IPS-20b (cell line): ENCODE results near the gene DIP2B.
"Not testable (repeated sequence)": the region's sequence is repeated elsewhere in the genome, so short reads cannot be mapped to it uniquely, and the experiment has no call there.

Experiments
- H3K27ac ChIP-seq: one replicate; pipeline ENCODE4 v1.5.1; 2013; ENCODE audit warnings: low read length
- H3K27me3 ChIP-seq: 2 replicates; pipeline ENCODE4 v1.6.1; 2013; ENCODE audit warnings: mild to moderate bottlenecking, low read length, inconsistent platforms; ENCODE audit not compliant: insufficient read depth
- H3K36me3 ChIP-seq: 2 replicates; pipeline ENCODE4 v1.6.1; 2013; ENCODE audit warnings: low read depth, mild to moderate bottlenecking, inconsistent platforms, low read length, moderate library complexity; ENCODE audit not compliant: insufficient read depth
- H3K4me1 ChIP-seq: 2 replicates; pipeline ENCODE4 v1.6.1; 2013; ENCODE audit warnings: mild to moderate bottlenecking, control low read depth, inconsistent platforms, low read length, moderate library complexity; ENCODE audit not compliant: insufficient read depth
- H3K4me3 ChIP-seq: 2 replicates; pipeline ENCODE4 v1.5.1; 2013; ENCODE audit warnings: mild to moderate bottlenecking, low read length, inconsistent platforms
- H3K9ac ChIP-seq: 2 replicates; pipeline ENCODE4 v1.6.1; 2013; ENCODE audit warnings: low read depth, mild to moderate bottlenecking, inconsistent platforms, low read length, moderate library complexity
- H3K9me3 ChIP-seq: 2 replicates; pipeline ENCODE4 v1.6.1; 2013; ENCODE audit warnings: mild to moderate bottlenecking, low read depth, low read length, inconsistent platforms; ENCODE audit not compliant: insufficient read depth

DIP2B gene

DNA sequence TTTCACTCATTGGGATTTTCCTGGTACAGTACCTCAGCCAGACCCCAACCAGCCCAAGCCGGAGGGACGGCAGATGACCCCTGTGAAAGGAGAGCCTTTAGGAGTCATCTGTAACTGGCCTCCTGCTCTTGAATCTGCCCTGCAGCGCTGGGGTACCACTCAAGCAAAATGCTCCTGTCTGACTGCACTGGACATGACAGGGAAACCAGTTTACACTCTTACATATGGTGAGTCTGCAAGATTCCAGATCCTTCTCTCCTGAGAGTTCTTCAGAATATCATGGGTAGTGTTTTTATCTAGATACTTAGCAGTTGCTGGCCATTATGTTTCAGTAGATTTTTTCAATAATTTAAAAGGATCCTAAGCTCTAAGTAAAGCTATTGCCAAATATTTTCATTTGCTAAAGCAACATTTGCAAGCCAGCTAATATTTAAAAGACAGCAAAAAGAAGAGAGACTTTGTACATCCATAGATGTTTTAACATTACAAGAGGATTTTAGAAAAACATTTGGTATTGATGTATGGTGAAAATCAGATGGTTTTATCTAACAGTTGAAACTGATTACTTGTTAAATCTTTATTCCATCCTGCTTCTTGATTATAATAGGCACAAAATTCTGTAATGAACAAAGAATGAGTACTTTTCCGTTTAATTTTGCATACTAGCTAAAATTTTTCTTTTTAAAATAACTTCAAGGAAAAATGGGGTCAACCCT is 174.0 kb downstream of the DIP2B start:
- no peaks in the 10 kb centered on the region for H3K4me1 ChIP-seq

DNA sequence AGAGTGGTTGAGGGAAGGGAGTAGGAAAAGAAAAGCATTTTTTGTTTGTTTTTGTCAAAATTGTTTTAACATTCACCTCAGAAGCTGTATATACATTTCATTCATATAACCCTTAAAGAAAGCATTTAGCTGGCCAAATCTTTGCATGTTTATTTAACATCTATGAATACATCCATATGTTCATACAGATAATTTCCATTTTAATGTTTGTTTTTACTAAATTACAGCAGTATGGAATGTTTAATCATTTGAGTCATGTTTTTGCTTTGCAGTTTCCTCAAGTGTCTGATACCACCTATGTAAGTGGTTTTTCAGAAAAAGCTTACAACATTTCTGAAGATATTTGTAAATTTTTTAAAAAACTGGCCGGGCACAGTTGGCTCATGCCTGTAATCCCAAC is 174.8 kb downstream of the DIP2B start:
- Histone ChIP-seq H3K36me3 (peaks cover 54% of the 10 kb centered on the region), H3K9ac (no peak overlapping the region), H3K27ac (no peak overlapping the region), H3K9me3 (no peaks in the 10 kb centered on the region), H3K4me1 (no peaks in the 10 kb centered on the region), H3K27me3 (no peaks in the 10 kb centered on the region), H3K4me3 (no peak overlapping the region)

More for the DNA sequence above, 174.0 kb downstream of the DIP2B start:
- Histone ChIP-seq H3K4me3 (no peak overlapping the region), H3K27me3 (no peaks in the 10 kb centered on the region), H3K9me3 (no peaks in the 10 kb centered on the region), H3K27ac (no peak overlapping the region), H3K36me3 (peaks cover 60% of the 10 kb centered on the region), H3K9ac (no peak overlapping the region)

DNA sequence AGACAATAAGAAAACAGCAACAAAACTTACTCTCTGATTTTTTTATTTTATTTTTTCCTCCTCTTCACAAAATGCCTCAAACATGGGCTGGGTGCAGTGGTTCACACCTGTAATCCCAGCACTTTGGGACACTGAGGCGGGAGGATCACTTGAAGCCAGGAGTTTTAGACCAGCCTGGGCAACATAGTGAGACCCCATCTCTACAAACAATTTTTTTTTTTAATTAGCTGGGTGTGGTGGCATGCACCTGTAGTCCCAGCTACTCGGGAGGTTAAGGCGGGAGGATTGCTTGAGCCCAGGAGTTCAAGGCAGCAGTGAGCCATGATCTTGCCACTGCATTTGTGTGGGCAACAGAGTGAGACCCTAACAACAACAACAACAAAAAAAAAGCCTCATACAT is 176.3 kb downstream of the DIP2B start:
- not testable (repeated sequence) for H3K9me3 ChIP-seq, H3K27me3 ChIP-seq, H3K27ac ChIP-seq, H3K4me3 ChIP-seq, H3K9ac ChIP-seq, H3K4me1 ChIP-seq
- H3K36me3 ChIP-seq: peaks cover 54% of the 10 kb centered on the region

DNA sequence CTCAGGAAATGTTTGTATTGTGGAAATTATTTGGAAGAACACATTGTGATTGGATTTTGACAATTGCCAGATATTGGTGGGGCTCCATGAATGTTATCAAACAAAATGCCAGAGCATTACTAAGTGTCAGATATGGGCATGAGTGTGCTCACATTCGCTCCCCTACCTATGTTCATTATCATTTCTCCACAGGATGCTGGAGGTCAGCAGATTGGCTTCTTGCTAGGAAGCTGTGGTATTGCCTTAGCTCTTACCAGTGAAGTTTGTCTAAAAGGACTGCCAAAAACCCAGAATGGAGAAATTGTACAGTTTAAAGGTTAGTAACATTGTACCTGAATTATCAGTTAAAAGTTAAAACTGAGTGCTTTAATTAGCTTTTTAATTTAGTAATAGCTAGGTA is 180.9 kb downstream of the DIP2B start:
- Histone ChIP-seq H3K9me3 (no peaks in the 10 kb centered on the region), H3K27me3 (no peaks in the 10 kb centered on the region), H3K27ac (no peak overlapping the region), H3K4me3 (no peak overlapping the region), H3K36me3 (peaks cover 44% of the 10 kb centered on the region; the same call in 1 of the 2 replicates), H3K4me1 (no peaks in the 10 kb centered on the region; the same call in 1 of the 2 replicates), H3K9ac (no peak overlapping the region)

DNA sequence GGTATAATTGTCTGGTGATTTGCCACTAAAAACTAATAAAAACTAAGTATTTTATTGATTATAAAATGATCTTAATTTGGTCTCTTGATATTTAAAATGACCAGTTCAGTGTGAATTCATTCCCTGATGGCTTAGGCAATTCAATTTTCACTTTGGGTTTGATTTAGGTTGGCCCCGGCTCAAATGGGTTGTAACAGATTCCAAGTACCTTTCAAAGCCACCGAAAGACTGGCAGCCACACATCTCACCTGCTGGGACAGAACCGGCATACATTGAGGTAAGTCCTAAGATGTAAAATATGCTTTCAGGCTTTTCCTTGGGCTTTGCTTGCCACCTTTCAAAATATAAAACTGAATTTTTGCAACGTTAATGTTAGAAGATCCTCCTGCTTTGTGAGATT is 181.6 kb downstream of the DIP2B start:
- Histone ChIP-seq H3K27me3 (no peaks in the 10 kb centered on the region), H3K4me1 (no peaks in the 10 kb centered on the region; the same call in 1 of the 2 replicates), H3K4me3 (no peak overlapping the region), H3K36me3 (peaks cover 45% of the 10 kb centered on the region; the same call in 1 of the 2 replicates), H3K9me3 (no peaks in the 10 kb centered on the region), H3K27ac (no peak overlapping the region), H3K9ac (no peak overlapping the region)

DNA sequence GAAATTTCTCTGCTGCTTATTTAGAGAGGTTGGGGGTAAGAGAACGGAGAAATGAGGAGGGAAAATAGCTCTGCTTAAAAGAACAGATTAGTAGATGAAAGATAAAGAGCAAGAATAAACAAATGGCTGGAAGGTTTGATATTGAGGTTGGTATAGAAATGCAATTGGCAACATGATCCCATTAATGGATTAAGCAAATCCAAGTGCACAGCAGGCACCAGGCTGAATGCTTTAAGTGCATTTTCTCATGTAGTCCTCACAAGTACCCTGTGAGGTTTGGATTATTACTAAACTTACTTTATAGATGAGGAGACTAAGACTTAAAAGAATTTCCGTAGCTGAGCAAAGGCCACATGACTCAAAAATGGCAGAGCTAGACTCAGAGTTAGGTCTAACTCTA is 182.2 kb downstream of the DIP2B start:
- Histone ChIP-seq H3K9me3 (no peaks in the 10 kb centered on the region), H3K27ac (no peak overlapping the region), H3K4me1 (no peaks in the 10 kb centered on the region; the same call in 1 of the 2 replicates), H3K9ac (no peak overlapping the region), H3K27me3 (no peaks in the 10 kb centered on the region), H3K4me3 (no peak overlapping the region), H3K36me3 (peaks cover 40% of the 10 kb centered on the region; the same call in 1 of the 2 replicates)

DNA sequence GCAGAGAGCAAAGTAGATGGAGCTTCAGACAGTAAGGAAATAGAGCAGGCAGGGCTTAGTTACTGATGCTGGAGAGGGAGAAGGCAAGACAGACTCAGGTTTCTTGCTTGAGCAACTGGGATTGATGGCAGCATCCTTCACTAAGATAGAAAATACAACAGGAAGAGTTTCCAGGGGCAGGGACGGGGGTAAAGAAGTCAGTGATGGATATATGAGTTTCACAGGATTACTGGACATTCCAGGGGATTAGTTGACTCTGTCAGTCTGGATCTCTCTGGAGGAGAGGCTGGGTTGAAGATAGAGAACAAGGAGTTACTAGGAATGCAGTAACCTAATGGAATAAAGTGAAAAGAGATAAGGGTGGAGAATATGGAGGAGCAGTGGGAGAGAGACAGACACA is 184.7 kb downstream of the DIP2B start:
- H3K36me3 ChIP-seq: peaks cover 52% of the 10 kb centered on the region
- no peak overlapping the region for H3K27ac ChIP-seq
- H3K4me3 ChIP-seq: no peak overlapping the region
- no peak overlapping the region for H3K9ac ChIP-seq
- H3K4me1 ChIP-seq: no peaks in the 10 kb centered on the region; the same call in 1 of the 2 replicates
- H3K9me3 ChIP-seq: no peaks in the 10 kb centered on the region
- no peaks in the 10 kb centered on the region for H3K27me3 ChIP-seq

DNA sequence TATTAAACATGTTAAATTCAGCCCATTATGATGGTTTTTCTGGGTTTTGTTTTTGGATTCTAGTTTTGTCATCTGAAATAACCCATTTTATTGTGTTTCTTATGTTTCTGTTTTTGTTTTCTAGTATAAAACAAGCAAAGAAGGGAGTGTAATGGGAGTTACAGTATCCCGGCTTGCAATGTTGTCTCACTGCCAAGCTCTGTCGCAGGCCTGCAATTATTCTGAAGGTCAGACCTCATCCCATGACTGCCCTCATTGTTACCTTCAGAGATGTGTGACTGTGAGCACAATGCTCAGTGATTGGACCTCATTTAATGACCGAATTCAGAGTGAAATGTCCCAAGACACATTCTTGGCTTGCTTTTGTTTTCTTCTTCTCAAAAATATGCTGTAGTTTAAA is 186.1 kb downstream of the DIP2B start:
- Histone ChIP-seq H3K27me3 (no peaks in the 10 kb centered on the region), H3K36me3 (peaks cover 51% of the 10 kb centered on the region), H3K9me3 (no peaks in the 10 kb centered on the region)

DNA sequence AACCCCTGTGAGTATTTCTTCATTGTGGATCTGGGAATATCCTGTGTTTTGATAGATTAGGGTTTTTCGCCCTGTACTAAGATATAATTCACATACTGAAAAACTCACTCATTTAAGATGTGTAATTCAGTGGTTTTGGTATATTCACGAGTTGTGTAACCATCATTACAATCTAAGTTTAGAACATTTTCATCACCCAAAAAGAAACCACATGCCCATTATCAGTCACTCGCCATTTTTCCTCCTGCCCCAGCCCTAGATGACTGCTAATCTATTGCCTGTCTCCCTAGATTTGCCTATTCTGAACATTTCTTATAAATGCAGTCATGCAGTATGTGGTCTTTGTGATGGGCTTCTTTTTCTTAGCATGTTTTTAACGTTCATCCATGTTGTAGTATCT is 191.2 kb downstream of the DIP2B start:
- no peak overlapping the region for H3K9ac ChIP-seq
- no peak overlapping the region for H3K27ac ChIP-seq
- H3K9me3 ChIP-seq: no peaks in the 10 kb centered on the region
- no peaks in the 10 kb centered on the region for H3K27me3 ChIP-seq
- no peak overlapping the region for H3K4me3 ChIP-seq
- peaks cover 79% of the 10 kb centered on the region for H3K36me3 ChIP-seq
- H3K4me1 ChIP-seq: no peaks in the 10 kb centered on the region

More for the DNA sequence above, 186.1 kb downstream of the DIP2B start:
- Histone ChIP-seq H3K9ac (no peak overlapping the region), H3K27ac (no peak overlapping the region), H3K4me3 (no peak overlapping the region), H3K4me1 (no peaks in the 10 kb centered on the region; the same call in 1 of the 2 replicates)

DNA sequence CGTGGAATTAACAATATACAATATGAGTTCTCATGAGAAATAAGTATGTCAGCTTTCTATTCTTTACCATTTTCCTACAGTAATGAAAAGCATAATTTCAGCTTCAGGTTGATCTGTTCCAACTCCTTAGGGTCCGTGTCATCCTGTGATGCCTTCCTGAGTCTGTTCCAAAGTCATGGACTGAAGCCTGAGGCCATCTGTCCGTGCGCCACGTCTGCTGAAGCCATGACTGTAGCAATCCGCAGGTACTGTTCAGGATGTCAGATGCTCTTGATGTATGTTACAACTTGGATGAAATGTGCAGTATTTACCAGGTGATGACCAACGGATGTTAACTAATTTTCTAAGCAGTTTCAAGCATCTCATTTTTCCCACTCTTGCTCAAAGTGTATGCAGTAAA is 192.1 kb downstream of the DIP2B start:
- Histone ChIP-seq H3K9ac (no peak overlapping the region), H3K36me3 (peaks cover 74% of the 10 kb centered on the region)

DNA sequence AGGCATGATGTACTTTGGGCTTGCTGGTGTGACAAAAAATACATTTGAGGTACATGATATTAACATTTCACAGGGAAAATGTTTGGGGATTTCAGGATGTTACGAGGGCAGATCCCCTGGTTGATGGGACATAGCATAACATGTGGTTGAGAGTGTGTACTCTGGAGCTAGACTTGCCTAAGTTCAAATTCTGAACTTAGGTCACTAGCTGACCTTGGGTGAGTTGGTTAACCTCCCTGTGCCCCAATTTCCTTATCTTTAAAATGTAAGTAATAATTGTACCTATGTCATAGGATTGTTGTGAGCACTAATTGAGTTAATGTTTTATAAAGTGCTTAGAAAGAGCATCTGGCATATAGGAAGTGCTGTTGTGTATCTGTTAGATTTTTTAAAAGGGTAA is 194.4 kb downstream of the DIP2B start:
- no peaks in the 10 kb centered on the region for H3K27me3 ChIP-seq
- H3K36me3 ChIP-seq: peaks cover 67% of the 10 kb centered on the region
- H3K27ac ChIP-seq: no peak overlapping the region
- H3K9me3 ChIP-seq: no peaks in the 10 kb centered on the region
- H3K4me1 ChIP-seq: no peaks in the 10 kb centered on the region
- H3K4me3 ChIP-seq: no peak overlapping the region
- no peak overlapping the region for H3K9ac ChIP-seq

More for the DNA sequence above, 192.1 kb downstream of the DIP2B start:
- no peaks in the 10 kb centered on the region for H3K4me1 ChIP-seq
- H3K9me3 ChIP-seq: no peaks in the 10 kb centered on the region
- no peaks in the 10 kb centered on the region for H3K27me3 ChIP-seq
- H3K27ac ChIP-seq: no peak overlapping the region
- H3K4me3 ChIP-seq: no peak overlapping the region

DNA sequence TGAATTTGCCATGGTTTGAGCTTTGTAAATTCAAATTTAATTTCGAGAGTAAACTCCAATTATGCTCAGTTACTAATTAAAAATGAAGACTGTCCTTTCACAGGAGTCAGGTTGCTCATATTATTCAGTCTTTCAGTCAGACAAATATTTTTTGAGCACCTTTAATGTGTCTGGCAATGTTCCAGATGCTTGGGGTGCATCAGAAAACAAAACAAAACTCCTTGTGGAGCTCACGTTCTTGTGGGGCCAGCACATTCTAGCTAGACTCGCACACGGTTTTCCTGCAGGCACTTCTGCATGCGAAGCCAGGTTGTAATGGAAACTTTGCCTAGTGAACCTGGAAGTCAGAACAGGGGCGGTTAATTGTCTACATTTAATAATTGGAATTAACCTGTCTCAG is 195.2 kb downstream of the DIP2B start:
- H3K4me1 ChIP-seq: no peaks in the 10 kb centered on the region
- H3K27ac ChIP-seq: no peak overlapping the region
- H3K36me3 ChIP-seq: peaks cover 75% of the 10 kb centered on the region
- H3K9me3 ChIP-seq: no peaks in the 10 kb centered on the region
- no peak overlapping the region for H3K4me3 ChIP-seq
- no peak overlapping the region for H3K9ac ChIP-seq
- H3K27me3 ChIP-seq: no peaks in the 10 kb centered on the region
